Neural progenitor cell (in vitro differentiated cells): ENCODE measurements around the gene SUN1. TPM values are rescaled to one million over a fixed set of nuclear protein-coding genes. Genes with fewer than 3 reads are reported as not detected.

Experiments
- DNase-seq: peaks from one replicate; pipeline ENCODE4 v3.0.0-alpha.2; 2016; ENCODE audit warnings: low spot score
- H2AFZ ChIP-seq: fragments of 200-600 bp; sonication (generic); replicated peaks from 2 replicates; pipeline ENCODE4 v1.6.1; 2016; ENCODE audit warnings: antibody characterized with exemption
- H3F3A ChIP-seq: fragments of 200-600 bp; sonication (generic); 2 replicates; pipeline ENCODE4 v1.6.1; 2016; ENCODE audit warnings: antibody characterized with exemption, low read depth
- H3K27ac ChIP-seq: fragments of 200-600 bp; sonication (generic); 2 replicates; pipeline ENCODE4 v1.5.1; 2016; ENCODE audit warnings: mild to moderate bottlenecking
- H3K27me3 ChIP-seq: fragments of 200-600 bp; sonication (generic); 2 replicates; pipeline ENCODE4 v1.6.1; 2016; ENCODE audit warnings: mild to moderate bottlenecking, moderate library complexity
- H3K36me3 ChIP-seq: fragments of 200-600 bp; sonication (generic); 2 replicates; pipeline ENCODE4 v1.5.1; 2016
- H3K4me1 ChIP-seq: fragments of 200-600 bp; sonication (generic); 2 replicates; pipeline ENCODE4 v1.6.1; 2016; ENCODE audit warnings: mixed run types
- H3K4me2 ChIP-seq: fragments of 200-600 bp; sonication (generic); 2 replicates; pipeline ENCODE4 v1.6.1; 2016
- H3K4me3 ChIP-seq: fragments of 200-600 bp; sonication (generic); 2 replicates; pipeline ENCODE4 v1.5.1; 2016
- H3K79me2 ChIP-seq: fragments of 200-600 bp; sonication (generic); 2 replicates; pipeline ENCODE4 v1.6.1; 2016; ENCODE audit warnings: low read depth
- H3K9ac ChIP-seq: fragments of 200-600 bp; sonication (generic); 2 replicates; pipeline ENCODE4 v1.6.1; 2016
- H3K9me3 ChIP-seq: fragments of 200-600 bp; sonication (generic); 2 replicates; pipeline ENCODE4 v1.5.1; 2016; ENCODE audit warnings: low read depth
- H4K20me1 ChIP-seq: fragments of 200-600 bp; sonication (generic); 2 replicates; pipeline ENCODE4 v1.6.1; 2016; ENCODE audit warnings: low read depth
- H3K27ac Mint-ChIP-seq: 3 replicates; pipeline ENCODE4 v1.8.0; 2021; ENCODE audit warnings: mixed read lengths
- H3K27me3 Mint-ChIP-seq: 2 replicates; pipeline ENCODE4 v1.8.0; 2022; ENCODE audit warnings: low read depth, mild to moderate bottlenecking, inconsistent platforms, moderate library complexity, mixed read lengths; ENCODE audit not compliant: insufficient read depth
- H3K36me3 Mint-ChIP-seq: 3 replicates; pipeline ENCODE4 v1.8.0; 2021; ENCODE audit warnings: mixed read lengths
- H3K4me1 Mint-ChIP-seq: 3 replicates; pipeline ENCODE4 v1.8.0; 2021; ENCODE audit warnings: mixed read lengths
- H3K4me3 Mint-ChIP-seq: 3 replicates; pipeline ENCODE4 v1.8.0; 2021; ENCODE audit warnings: mild to moderate bottlenecking, moderate library complexity, mixed read lengths
- H3K9me3 Mint-ChIP-seq: 3 replicates; pipeline ENCODE4 v1.8.0; 2020; ENCODE audit warnings: mixed read lengths
- EZH2 ChIP-seq: fragments of 200-600 bp; sonication (generic); IDR thresholded peaks from 2 replicates; pipeline ENCODE4 v1.6.1; 2017; ENCODE audit warnings: antibody characterized with exemption, mild to moderate bottlenecking, moderate library complexity
- EZH2phosphoT487 ChIP-seq: fragments of 200-600 bp; sonication (generic); IDR thresholded peaks from 2 replicates; pipeline ENCODE4 v1.6.1; 2017; ENCODE audit warnings: antibody characterized with exemption
- total RNA-seq: library from RNA; depleted of rRNA; stranded (reverse); fragments of >200 nt; gene quantifications from 2 replicates; pipeline ENCODE4 v1.2.3, GENCODE V29; 2015; ENCODE audit warnings: low replicate concordance
- TF ChIP-seq, protein P1 (sequence below): fragments of 200-600 bp; sonication (generic); IDR thresholded peaks from 2 replicates; pipeline ENCODE4 v1.5.1; 2017; ENCODE audit warnings: antibody characterized with exemption, mild to moderate bottlenecking

Gene SUN1
- total RNA-seq, 1 donor from 2014 or later: 104 TPM

DNA sequence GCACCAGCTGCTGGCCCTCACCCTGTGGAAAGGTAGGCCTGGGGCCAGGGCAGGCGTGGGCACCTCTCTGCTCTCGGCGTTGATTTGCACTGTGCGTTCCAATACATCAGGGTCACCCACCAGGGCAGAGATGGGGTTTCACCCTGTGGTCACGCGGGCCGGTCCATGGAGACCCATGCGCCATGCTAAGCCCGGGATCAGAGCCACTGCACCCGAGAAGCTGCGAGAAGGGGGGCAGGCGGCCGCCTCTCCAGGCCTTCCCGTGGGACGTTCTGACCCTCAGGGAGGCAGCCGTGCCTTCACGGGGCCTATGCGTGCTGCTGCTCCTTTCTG lies 55.2 kb downstream of the SUN1 start:
- no peaks in the 10 kb centered on the region for H3K4me1 ChIP-seq
- no peaks in the 10 kb centered on the region for H3K9me3 Mint-ChIP-seq
- H3K36me3 ChIP-seq: no peaks in the 10 kb centered on the region
- H3K79me2 ChIP-seq: peaks cover 64% of the 10 kb centered on the region
- no peak overlapping the region for H3K9ac ChIP-seq
- H3K27me3 Mint-ChIP-seq: no peaks in the 10 kb centered on the region
- H3K36me3 Mint-ChIP-seq: peaks cover 8% of the 10 kb centered on the region
- no peaks in the 10 kb centered on the region for H3F3A ChIP-seq
- H4K20me1 ChIP-seq: peaks cover 71% of the 10 kb centered on the region
- DNase-seq: no peak
- H3K4me1 Mint-ChIP-seq: peaks cover 2% of the 10 kb centered on the region
- no peaks in the 10 kb centered on the region for H3K9me3 ChIP-seq
- no peak overlapping the region for H3K4me2 ChIP-seq
- no peak overlapping the region for H3K4me3 Mint-ChIP-seq
- no peak for TF ChIP-seq EZH2
- TF ChIP-seq EZH2phosphoT487: no peak
- TF ChIP-seq, protein P1, sequence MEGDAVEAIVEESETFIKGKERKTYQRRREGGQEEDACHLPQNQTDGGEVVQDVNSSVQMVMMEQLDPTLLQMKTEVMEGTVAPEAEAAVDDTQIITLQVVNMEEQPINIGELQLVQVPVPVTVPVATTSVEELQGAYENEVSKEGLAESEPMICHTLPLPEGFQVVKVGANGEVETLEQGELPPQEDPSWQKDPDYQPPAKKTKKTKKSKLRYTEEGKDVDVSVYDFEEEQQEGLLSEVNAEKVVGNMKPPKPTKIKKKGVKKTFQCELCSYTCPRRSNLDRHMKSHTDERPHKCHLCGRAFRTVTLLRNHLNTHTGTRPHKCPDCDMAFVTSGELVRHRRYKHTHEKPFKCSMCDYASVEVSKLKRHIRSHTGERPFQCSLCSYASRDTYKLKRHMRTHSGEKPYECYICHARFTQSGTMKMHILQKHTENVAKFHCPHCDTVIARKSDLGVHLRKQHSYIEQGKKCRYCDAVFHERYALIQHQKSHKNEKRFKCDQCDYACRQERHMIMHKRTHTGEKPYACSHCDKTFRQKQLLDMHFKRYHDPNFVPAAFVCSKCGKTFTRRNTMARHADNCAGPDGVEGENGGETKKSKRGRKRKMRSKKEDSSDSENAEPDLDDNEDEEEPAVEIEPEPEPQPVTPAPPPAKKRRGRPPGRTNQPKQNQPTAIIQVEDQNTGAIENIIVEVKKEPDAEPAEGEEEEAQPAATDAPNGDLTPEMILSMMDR: no peak
- H2AFZ ChIP-seq: no peak overlapping the region
- no peak overlapping the region for H3K27ac Mint-ChIP-seq
- no peaks in the 10 kb centered on the region for H3K27me3 ChIP-seq
- no peak overlapping the region for H3K4me3 ChIP-seq
- H3K27ac ChIP-seq: no peak overlapping the region

DNA sequence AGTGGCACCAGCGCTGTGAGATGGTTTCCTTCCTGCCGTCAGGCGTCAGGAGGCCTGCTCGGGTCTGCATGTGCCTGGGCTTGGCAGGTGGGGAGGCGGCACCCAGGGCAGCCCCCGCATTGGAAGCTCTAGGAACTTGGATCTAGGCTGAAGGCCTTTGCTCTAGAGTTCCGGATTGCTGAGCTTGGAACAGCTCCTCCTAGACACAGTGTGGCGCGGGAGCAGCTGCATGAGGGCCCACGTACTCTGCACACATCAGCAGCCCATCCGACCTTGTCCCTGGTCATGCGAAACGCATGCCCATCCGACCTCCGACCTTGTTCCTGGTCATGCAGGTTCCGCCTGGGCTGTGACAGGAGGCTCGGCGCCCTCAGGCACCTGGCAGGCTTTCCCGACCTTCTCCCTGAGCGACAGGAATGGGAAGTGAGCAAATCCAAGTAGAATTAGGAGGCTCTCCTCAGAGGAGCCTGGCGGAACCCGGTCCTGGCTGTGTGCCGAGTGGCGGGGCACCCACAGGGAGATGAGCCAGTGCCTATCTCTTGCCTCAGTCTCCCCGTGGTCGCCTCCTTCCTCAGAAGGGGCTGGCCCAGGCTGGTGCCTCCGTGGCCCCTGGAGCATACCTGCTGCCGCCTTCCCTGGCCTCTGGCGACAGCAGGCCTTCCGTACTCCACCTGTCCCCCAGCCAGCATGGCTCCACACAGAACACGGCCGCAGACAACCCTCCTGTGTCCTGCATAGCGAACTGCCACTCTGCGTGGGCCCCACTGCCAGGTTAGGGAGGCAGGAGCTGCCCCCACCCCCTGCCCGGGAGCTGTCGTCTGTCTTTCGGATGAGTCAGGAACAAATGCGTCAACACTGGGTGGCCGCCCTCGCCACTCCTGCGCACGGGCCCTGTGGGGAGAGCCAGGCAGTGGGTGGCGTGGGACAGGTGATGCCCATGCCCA lies 56.1 kb downstream of the SUN1 start:
- no peak overlapping the region for H2AFZ ChIP-seq
- TF ChIP-seq, protein P1: no peak
- TF ChIP-seq EZH2 (no peak), EZH2phosphoT487 (no peak)
- no peaks in the 10 kb centered on the region for H3K9me3 Mint-ChIP-seq
- no peak overlapping the region for H3K4me3 Mint-ChIP-seq
- H3K4me1 ChIP-seq: no peaks in the 10 kb centered on the region
- H4K20me1 ChIP-seq: peaks cover 62% of the 10 kb centered on the region
- H3F3A ChIP-seq: no peaks in the 10 kb centered on the region
- H3K4me2 ChIP-seq: no peak overlapping the region
- no peak overlapping the region for H3K4me3 ChIP-seq
- H3K4me1 Mint-ChIP-seq: no peaks in the 10 kb centered on the region
- no peaks in the 10 kb centered on the region for H3K9me3 ChIP-seq
- H3K36me3 ChIP-seq: no peaks in the 10 kb centered on the region
- H3K27me3 Mint-ChIP-seq: peaks cover 6% of the 10 kb centered on the region
- peaks cover 55% of the 10 kb centered on the region for H3K79me2 ChIP-seq
- no peaks in the 10 kb centered on the region for H3K27me3 ChIP-seq
- peak overlapping the region; percentile 46 for H3K27ac Mint-ChIP-seq
- no peak overlapping the region for H3K27ac ChIP-seq
- DNase-seq: no peak
- H3K36me3 Mint-ChIP-seq: peaks cover 17% of the 10 kb centered on the region
- H3K9ac ChIP-seq: no peak overlapping the region

DNA sequence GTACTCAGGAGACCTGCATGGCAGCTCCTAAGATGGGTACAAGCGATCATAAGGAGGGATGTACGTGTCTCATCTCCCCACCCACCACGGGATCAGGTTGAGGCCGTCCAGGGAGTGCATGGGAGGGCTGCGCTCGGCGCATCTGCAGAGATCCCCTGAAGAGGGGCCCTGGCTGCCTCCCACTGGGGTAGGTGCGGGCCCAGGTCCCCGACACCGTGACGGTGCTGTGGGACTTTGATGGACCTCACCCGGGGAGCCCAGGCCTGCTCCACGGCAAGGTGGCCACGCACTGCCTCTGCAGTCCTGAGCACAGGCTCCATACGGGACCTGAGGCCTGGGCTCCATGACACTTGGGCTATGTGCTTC lies 56.7 kb downstream of the SUN1 start:
- DNase-seq: no peak
- Histone ChIP-seq H2AFZ (no peak overlapping the region), H4K20me1 (peaks cover 55% of the 10 kb centered on the region), H3K9me3 (no peaks in the 10 kb centered on the region), H3K9ac (no peak overlapping the region), H3K27me3 (no peaks in the 10 kb centered on the region), H3K27ac (no peak overlapping the region), H3F3A (no peaks in the 10 kb centered on the region), H3K79me2 (peaks cover 48% of the 10 kb centered on the region), H3K4me1 (no peaks in the 10 kb centered on the region), H3K36me3 (no peaks in the 10 kb centered on the region), H3K4me3 (no peak overlapping the region), H3K4me2 (no peak overlapping the region)
- Mint-ChIP-seq H3K4me1 (no peaks in the 10 kb centered on the region), H3K4me3 (no peak overlapping the region), H3K27ac (no peak overlapping the region), H3K9me3 (no peaks in the 10 kb centered on the region), H3K27me3 (peaks cover 7% of the 10 kb centered on the region), H3K36me3 (peaks cover 19% of the 10 kb centered on the region)
- TF ChIP-seq, protein P1: no peak
- TF ChIP-seq EZH2: no peak
- TF ChIP-seq EZH2phosphoT487: no peak
